CD4-positive, alpha-beta T cell (primary cell): ENCODE measurements around the gene PDLIM3. TPM values are rescaled to one million over a fixed set of nuclear protein-coding genes. Genes with fewer than 3 reads are reported as not detected.

Experiments used
- ATAC-seq: fragments of 200-7000 bp; cut with Tn5 transposase; one replicate; pipeline ENCODE4 v1.10.0; 2022; ENCODE audit warnings: mild to moderate bottlenecking; ENCODE audit not compliant: poor library complexity
- CTCF ChIA-PET: fragments of 350-600 bp; sonication (Branson Sonifier 250); formaldehyde crosslinking; loops from one replicate; lab custom pipeline; 2021; ENCODE audit warnings: antibody characterized with exemption, inconsistent platforms; lab: Charles Lee
- POLR2A ChIA-PET: fragments of 350-600 bp; sonication (Branson Sonifier 250); formaldehyde crosslinking; loops from one replicate; lab custom pipeline; 2021; ENCODE audit warnings: antibody characterized with exemption, inconsistent platforms; lab: Charles Lee
- DNase-seq, 14 experiments: peaks; one replicate each; pipeline ENCODE4 v3.0.0-alpha.2; 2013 to 2020; ENCODE audit warnings: mixed read lengths in 2 of 14
- H3K27ac ChIP-seq, 2 donors: one replicate each; pipeline versions ENCODE4 v1.5.1 to v1.7.0; 2013; ENCODE audit warnings: low read length in 2 of 2, low read depth in 1 of 2, mild to moderate bottlenecking in 1 of 2
- H3K27me3 ChIP-seq, 2 experiments: 1 replicate in 1 of 2; 2 replicates in 1 of 2; pipeline versions ENCODE4 v1.6.1 to v1.7.0; 2013; ENCODE audit warnings: low read length in 2 of 2, control low read depth in 1 of 2, mild to moderate bottlenecking in 1 of 2, moderate library complexity in 1 of 2; ENCODE audit not compliant: insufficient read depth in 2 of 2, control insufficient read depth in 1 of 2
- H3K36me3 ChIP-seq: one replicate; pipeline ENCODE4 v1.6.1; 2013; ENCODE audit warnings: low read length, control low read depth; ENCODE audit not compliant: insufficient read depth
- H3K4me1 ChIP-seq: one replicate; pipeline ENCODE4 v1.6.1; 2013; ENCODE audit warnings: low read length, control low read depth; ENCODE audit not compliant: insufficient read depth
- H3K4me3 ChIP-seq: one replicate; pipeline ENCODE4 v1.5.1; 2013; ENCODE audit warnings: mild to moderate bottlenecking, low read length, moderate library complexity
- H3K9me3 ChIP-seq, 2 experiments: 1 replicate in 1 of 2; 2 replicates in 1 of 2; pipeline versions ENCODE4 v1.6.1 to v1.7.0; 2013; ENCODE audit warnings: low read length in 2 of 2, mild to moderate bottlenecking in 2 of 2, control low read depth in 1 of 2, moderate library complexity in 1 of 2; ENCODE audit not compliant: control insufficient read depth in 1 of 2, insufficient read depth in 1 of 2
- H3K27ac Mint-ChIP-seq: one replicate; pipeline ENCODE4 v1.8.0; 2020; ENCODE audit warnings: mixed read lengths
- H3K27me3 Mint-ChIP-seq: one replicate; pipeline ENCODE4 v1.8.0; 2021; ENCODE audit warnings: mixed read lengths
- H3K36me3 Mint-ChIP-seq: one replicate; pipeline ENCODE4 v1.8.0; 2021; ENCODE audit warnings: low read depth, mixed read lengths
- H3K4me1 Mint-ChIP-seq: one replicate; pipeline ENCODE4 v1.8.0; 2021; ENCODE audit warnings: low read depth, mixed read lengths
- H3K4me3 Mint-ChIP-seq: one replicate; pipeline ENCODE4 v1.8.0; 2020; ENCODE audit warnings: mild to moderate bottlenecking, mixed read lengths
- H3K9me3 Mint-ChIP-seq: one replicate; pipeline ENCODE4 v1.8.0; 2020; ENCODE audit warnings: mixed read lengths
- CTCF ChIP-seq: fragments of 200-600 bp; IDR thresholded peaks from one replicate; pipeline ENCODE4 v1.8.0; 2022; ENCODE audit warnings: antibody characterized with exemption, mild to moderate bottlenecking
- intact Hi-C, 2 experiments: fragments of 100-400 bp; cut with DNase I in 1 of 2; cut with micrococcal nuclease in 1 of 2; formaldehyde crosslinking; loops; one replicate each; pipeline versions ENCODE4 v1.15.1 to v1.9.0; 2023 to 2025; cut with DNase I, micrococcal nuclease
- total RNA-seq, 174 experiments: library from RNA in 2 of 174; stranded (reverse) in 2 of 174; gene quantifications; one replicate each; pipeline ENCODE4 v1.2.3 and lab custom pipeline; 2021 to 2026

The PDLIM3 gene
- total RNA-seq, 2 experiments from 2014 or later: not detected

- no peaks in the 10 kb centered on the region for H3K9me3 ChIP-seq
- intact Hi-C loops: loop anchor here in 1 of 2 experiments (5.0 kb wide), 3 partner anchors 643 to 1963 kb away; partner anchors contain the start of gene CENPU
- Mint-ChIP-seq H3K4me1 (peaks cover 10% of the 10 kb centered on the region), H3K36me3 (no peaks in the 10 kb centered on the region), H3K4me3 (no peak overlapping the region), H3K9me3 (no peaks in the 10 kb centered on the region), H3K27me3 (peaks cover 15% of the 10 kb centered on the region), H3K27ac (no peak overlapping the region)
- no peak for ATAC-seq
- DNase-seq: no peak
- peaks cover 3% of the 10 kb centered on the region for H3K4me1 ChIP-seq
- CTCF ChIA-PET: no interaction called here
- no peak for TF ChIP-seq CTCF
- POLR2A ChIA-PET: no interaction called here
- H3K36me3 ChIP-seq: no peaks in the 10 kb centered on the region
- H3K27ac ChIP-seq: no peak overlapping the region
- no peaks in the 10 kb centered on the region for H3K27me3 ChIP-seq
- H3K4me3 ChIP-seq: no peak overlapping the region
Measured at GRCh38 chr4:185464887-185465286, 70.4 kb downstream of the PDLIM3 start.

- TF ChIP-seq CTCF: no peak
- H3K4me1 ChIP-seq: no peaks in the 10 kb centered on the region
- H3K9me3 ChIP-seq: no peaks in the 10 kb centered on the region
- peaks cover 21% of the 10 kb centered on the region for H3K27me3 Mint-ChIP-seq
- H3K36me3 ChIP-seq: no peaks in the 10 kb centered on the region
- H3K4me3 Mint-ChIP-seq: no peak overlapping the region
- DNase-seq: no peak
- no peak overlapping the region for H3K27ac ChIP-seq
- H3K4me3 ChIP-seq: no peak overlapping the region
- H3K4me1 Mint-ChIP-seq: peaks cover 3% of the 10 kb centered on the region
- peaks cover 0 to 6% of the 10 kb centered on the region in 2 experiments for H3K27me3 ChIP-seq
- H3K9me3 Mint-ChIP-seq: no peaks in the 10 kb centered on the region
- POLR2A ChIA-PET: no interaction called here
- H3K27ac Mint-ChIP-seq: no peak overlapping the region
- ATAC-seq: no peak
- intact Hi-C loops: no loop called here
- CTCF ChIA-PET: no interaction called here
- no peaks in the 10 kb centered on the region for H3K36me3 Mint-ChIP-seq
Measured at GRCh38 chr4:185464183-185464582, 71.1 kb downstream of the PDLIM3 start.

- CTCF ChIA-PET: no interaction called here
- Histone ChIP-seq H3K4me1 (no peaks in the 10 kb centered on the region), H3K9me3 (no peaks in the 10 kb centered on the region), H3K27me3 (peaks cover 0 to 6% of the 10 kb centered on the region in 2 experiments), H3K36me3 (no peaks in the 10 kb centered on the region), H3K4me3 (no peak overlapping the region), H3K27ac (no peak overlapping the region)
- intact Hi-C loops: no loop called here
- POLR2A ChIA-PET: no interaction called here
- Mint-ChIP-seq H3K9me3 (no peaks in the 10 kb centered on the region), H3K4me1 (no peaks in the 10 kb centered on the region), H3K36me3 (no peaks in the 10 kb centered on the region), H3K4me3 (no peak overlapping the region), H3K27ac (no peak overlapping the region), H3K27me3 (peaks cover 27% of the 10 kb centered on the region)
- DNase-seq (no peak), ATAC-seq (no peak)
- no peak for TF ChIP-seq CTCF
Measured at GRCh38 chr4:185463541-185463940, 71.8 kb downstream of the PDLIM3 start.
